Astrocyte of the hippocampus (primary cell): ENCODE data around the gene RGS1.
A peak's percentile ranks its signal among the peaks of the same experiment; 100 is the strongest.

Source experiments
- DNase-seq: peaks from one replicate; pipeline ENCODE4 v3.0.0; 2011; ENCODE audit warnings: low read depth, low spot score

Gene RGS1

DNA sequence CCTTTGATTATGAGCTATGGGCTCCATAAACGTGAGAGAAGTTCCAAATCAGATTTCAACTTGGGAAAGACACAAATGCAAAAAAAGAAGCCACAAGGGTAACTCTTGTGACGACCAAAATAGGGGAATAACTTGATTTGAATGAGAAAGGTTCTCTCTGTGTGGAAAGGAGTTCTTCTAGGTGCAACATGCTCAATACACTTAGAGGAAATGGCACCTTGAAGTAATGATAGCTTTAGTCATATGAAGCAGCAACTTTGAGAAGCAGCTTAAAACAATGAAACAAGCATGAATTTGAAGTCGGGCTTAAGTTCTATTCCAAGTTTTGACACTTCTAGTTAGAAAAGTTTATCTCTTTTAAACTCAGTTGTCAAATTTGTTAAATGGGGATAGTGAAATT is 21.8 kb upstream of the RGS1 start:
- DNase-seq: no peak

DNA sequence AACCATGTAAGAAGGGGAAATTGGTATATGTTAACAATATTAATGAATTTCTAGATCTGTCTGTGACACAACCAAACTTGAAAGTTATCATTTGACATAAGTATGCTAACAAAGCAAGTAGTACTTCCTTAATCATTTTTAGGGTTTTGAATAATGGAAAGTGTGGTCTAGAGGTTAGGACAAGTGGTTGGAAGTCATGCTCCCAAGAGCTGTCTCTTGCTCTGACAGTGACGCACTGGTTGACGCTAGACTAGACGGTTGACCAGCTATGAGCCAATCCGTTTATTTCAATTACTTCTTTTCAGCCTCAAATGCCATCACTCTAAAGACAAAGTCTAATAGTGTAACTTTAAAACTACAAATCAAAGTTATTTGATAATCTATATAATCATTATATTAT is 20.7 kb upstream of the RGS1 start:
- DNase-seq: no peak

DNA sequence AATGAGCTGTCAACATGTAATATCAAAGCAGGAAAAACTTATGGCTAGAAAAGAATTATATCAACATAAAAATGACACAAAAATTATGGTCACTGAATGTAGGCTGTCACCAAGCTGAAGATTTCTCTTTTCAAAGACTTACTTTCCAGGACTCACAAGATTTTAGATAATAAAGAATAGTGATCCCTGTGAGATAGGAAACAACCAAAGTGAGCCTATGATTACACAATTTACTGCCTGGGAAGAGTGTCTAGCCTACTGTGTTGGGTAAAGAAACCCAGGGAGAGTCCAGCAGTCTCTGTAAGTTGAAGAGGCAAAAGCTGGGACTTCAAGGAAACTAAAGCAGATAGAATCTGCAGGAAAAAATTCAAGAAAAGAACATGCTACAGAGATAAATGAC is 20.2 kb upstream of the RGS1 start:
- no peak for DNase-seq

DNA sequence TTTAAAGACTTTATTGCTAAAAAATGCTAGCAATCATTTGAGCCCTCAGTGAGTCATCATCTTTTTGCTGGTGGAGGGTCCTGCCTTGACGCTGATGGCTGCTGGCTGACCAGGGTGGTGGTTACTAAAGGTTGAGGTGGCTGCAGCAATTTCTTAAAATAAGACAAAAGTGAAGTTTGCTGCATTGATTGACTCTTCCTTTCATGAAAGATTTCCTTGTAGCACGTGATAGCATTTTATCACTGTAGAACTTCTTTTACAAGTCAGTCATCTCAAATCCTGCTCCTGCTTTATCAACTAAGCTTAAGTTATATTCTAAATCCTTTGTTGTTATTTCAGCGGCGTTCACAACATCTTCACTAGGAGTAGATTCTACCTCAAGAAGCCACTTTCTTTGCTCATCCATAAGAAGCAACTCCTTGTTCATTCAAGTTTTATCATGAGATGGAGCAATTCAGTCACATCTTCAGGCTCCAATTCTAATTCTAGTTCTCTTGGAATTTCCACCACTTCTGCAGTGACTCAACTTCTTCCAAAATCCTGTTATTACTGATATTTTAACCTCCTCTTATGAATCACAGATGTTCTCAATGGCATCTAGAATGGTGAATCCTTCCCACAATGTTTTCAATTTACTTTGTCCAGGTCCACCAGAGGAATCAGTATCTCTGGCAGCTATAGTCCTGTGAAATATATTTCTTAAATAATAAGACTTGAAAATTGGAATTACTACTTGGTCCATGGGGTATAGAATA is 17.6 kb upstream of the RGS1 start:
- no peak for DNase-seq

DNA sequence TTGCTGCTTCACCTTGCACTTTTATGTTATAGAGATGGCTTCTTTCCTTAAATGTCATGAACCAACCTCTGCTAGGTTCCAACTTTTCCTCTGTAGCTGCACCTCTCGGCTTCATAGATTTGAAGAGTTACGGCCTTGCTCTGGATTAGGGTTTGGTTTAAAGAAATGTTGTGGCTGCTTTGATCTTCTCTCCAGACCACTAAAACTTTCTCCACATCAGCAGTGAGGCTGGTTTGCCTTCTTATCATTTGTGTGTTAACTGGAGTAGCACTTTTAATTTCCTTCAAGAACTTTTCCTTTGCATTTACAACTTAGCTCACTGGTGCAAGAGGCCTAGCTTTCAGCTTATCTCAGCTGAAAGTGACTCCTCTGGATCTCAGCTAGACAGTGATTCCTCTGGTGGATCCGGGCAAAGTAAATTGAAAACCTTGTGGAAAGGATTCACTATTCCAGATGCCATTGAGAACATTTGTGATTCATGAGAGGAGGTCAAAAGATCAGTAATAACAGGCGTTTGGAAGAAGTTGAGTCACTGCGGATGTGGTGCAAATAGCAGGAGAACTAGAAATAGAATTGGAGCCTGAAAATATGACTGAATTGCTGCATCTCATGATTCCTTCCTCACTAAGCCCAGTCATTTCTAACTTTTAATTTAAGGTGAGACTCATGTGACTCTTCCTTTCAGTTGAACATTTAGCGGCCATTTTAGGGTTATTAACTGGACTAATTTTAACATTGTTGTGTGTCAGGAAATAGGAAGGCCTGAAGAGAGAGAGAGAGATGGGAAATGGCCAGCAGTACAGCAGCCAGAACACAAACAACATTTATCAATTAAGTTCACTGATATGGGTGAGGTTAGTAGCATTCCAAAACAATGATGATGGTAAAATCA is 16.2 kb upstream of the RGS1 start:
- peak; percentile 73 for DNase-seq

DNA sequence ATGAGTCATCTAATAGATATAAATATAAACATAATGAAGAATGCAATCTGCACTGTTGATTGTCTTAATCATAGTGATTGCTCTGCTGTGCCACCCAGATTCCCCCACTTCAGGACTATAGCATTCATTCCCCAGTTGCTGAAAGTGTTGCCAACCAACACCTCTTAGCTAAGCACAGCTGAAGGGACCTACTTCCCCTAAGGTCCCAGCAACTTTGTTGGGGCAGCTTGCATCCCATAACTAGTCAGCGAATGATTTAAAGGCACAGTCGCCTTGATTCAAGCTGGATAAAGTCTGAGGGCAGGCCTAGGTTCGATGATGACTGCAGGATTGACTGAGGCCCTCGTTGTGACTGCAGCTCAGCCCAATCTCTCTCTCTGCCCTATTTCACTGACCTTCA is 14.3 kb upstream of the RGS1 start:
- DNase-seq: no peak

DNA sequence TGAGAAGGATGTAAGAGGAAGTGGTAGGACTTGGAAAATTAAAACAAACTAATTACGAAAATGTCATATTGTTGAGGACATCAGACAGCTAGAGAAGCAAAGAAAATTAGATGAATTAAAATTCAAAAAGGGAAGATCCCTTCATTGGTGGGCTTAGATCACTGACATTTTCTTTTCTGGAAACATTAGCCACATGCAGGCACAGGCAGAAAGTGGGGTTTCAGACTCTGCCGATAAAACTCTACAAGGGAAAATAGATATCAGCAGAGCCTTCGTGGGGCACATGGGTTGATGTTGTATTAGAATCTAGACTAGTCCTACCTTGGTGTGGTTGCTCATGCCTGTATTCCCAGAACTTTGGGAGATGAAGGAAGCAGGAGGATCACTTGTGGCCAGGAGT is 12.4 kb upstream of the RGS1 start:
- DNase-seq: no peak

DNA sequence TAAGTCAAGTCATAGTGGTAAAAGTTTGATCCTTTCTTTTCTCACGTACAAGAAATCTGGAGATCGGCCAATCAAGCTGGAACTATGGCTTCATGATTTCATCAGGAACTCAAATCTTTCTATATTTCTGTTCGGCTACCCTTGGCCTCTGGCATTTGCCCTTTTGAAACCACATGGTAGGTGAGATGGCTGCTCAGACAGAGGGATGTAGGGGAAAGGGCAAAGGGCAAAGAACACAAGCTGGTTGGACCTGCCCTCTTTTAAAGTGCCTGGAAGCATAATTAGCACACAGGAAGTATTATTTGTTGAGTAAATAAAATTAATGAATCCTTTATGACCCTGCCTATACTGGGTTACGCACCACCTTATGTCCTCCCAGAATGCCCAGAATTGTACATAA is 11.5 kb upstream of the RGS1 start:
- no peak for DNase-seq

DNA sequence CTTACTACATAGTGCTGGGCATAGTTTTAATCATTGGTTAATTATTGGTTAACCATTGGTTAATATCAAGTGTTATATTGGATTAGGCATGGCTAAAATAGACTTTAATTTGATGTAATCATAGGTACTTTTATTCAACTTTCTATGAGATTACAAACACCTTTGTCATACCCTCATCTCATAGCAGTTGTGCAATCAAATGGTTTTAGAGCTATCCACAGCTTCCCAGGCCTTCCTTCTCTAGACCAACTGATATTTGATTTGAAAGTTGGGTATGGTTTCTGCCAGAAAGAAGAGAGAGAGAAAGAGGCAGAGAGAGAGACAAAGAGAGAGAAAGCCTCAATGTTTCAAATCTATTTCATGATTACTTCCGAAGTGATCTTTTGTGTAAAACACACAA is 9.6 kb upstream of the RGS1 start:
- DNase-seq: no peak

DNA sequence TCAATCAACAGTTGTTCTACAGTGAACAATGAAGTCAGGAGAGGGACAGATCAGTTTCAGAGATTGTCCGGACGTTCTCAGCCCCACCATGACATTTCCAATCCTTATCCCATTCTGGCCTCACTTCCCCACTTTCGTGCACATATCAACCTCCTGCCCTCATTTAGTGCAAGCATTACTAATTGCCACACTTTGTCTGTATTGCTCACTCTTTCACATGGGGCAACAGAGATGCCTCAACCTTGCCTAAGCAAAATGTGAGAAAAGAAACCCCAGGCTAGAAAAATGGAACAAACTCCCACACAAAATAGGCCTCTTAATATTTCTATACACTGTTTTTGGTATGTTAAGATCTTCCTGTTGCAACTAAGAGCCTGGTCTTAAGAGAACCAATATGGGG is 8.9 kb upstream of the RGS1 start:
- no peak for DNase-seq

DNA sequence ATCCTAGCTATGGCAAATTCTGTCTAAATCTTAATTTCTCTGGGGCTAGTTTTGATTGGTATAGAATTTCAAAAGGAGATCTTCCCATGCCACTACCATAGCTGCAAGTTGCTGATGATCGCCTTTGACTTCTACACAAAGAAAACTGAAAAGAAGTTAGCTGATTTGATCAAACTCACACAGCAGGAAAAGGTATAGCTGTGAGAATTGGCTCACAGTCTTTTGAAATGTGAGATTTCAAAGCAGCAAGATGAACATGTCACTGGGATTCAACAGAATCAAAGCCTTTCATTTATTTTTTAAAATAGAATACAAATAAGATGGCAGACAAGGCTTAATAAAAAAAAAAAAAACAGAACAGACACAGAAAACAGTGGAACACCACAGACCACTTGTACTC is 7.5 kb upstream of the RGS1 start:
- DNase-seq: no peak

DNA sequence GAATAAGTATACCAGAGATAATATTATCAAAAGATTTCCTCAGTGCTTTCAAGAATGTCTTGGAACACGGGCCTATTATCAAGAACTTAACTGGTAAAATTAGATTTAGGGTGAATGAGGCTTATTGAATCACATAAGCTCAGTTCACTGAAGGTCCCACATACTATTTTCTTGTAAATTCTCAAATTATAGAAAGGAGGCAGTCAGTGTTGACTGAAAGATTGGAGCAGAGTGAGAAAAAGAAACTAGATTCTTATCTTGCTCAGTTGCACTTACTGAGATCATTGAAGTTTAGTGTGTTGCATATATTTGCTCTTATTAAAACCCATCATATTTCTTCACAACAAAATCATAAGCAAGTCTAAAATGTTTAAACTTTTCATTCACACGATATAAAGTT is 3.9 kb upstream of the RGS1 start:
- DNase-seq: no peak

DNA sequence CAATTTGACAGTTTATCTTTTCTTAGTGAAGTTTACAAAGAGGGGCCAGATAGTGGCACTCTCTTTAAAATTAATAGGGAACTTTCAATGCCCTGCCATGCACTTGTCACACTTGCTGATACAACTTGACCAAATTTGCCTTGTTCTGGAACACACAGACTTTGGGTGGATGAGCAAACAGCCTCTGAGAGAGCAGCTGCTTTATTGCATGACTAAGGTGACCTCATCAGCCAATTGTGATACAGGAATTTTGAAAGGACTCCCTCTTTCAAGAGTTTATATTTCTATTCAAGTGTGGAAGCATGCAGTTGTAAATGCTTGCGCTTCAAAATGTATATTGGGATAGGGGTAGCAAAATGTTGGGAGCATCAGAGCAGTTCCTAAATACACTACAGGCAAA is 2.1 kb upstream of the RGS1 start:
- DNase-seq: peak; percentile 46

DNA sequence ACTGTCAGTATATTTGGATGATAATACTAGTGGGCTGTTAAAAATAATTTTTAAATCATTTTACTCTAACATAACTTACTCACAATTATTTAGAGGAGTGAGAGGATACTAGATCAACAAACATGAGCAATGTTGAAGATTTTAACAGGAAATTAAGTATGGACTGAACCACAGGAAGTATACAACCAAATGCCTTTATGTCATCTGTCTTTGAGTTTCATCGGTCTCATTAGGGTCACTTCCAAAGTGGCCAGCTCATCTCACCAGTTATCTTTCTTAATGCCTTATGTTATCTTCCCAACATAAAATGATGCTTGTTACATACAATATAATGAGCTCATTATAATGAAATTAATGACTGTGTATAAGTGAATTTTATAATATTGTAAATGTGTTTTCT is 1.5 kb upstream of the RGS1 start:
- DNase-seq: no peak

DNA sequence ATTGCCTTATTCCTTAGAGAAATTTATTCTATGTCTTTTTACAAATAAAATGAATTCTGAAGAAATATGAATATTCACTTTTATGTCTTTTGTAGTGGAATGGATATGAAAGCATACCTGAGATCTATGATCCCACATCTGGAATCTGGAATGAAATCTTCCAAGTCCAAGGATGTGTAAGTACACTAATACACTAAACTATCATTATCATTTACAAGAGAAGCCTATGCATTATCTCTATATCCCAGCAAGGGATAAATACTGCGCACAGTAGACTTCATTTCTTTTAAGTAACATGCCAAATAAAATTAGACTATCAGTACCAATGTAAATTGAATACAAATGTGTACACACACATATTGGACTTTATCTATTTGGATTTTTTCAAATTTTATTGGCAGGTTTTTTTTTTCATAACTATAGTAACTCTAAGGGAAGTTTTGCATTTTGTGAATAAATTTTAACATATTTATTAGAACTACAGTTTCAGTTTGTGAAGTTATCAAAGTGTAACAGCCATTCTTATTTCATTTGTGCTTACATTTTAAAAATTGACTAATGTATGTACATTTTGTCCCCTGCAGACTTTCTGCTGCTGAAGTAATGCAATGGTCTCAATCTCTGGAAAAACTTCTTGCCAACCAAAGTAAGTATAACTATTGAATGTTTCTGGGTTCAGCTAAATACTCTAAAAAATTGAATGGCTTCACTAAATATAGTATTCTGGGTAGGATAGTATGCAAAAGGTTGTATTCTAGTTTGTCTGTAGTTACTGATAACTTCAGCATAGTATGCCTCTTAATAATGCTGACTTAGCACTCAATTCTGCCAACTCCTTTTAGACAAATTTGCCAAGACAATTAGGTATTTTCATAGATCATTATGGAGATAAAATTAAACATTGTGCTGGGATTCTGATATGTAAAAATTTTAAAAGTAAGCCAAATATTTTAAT is 894 bp downstream of the RGS1 start:
- DNase-seq: no peak

DNA sequence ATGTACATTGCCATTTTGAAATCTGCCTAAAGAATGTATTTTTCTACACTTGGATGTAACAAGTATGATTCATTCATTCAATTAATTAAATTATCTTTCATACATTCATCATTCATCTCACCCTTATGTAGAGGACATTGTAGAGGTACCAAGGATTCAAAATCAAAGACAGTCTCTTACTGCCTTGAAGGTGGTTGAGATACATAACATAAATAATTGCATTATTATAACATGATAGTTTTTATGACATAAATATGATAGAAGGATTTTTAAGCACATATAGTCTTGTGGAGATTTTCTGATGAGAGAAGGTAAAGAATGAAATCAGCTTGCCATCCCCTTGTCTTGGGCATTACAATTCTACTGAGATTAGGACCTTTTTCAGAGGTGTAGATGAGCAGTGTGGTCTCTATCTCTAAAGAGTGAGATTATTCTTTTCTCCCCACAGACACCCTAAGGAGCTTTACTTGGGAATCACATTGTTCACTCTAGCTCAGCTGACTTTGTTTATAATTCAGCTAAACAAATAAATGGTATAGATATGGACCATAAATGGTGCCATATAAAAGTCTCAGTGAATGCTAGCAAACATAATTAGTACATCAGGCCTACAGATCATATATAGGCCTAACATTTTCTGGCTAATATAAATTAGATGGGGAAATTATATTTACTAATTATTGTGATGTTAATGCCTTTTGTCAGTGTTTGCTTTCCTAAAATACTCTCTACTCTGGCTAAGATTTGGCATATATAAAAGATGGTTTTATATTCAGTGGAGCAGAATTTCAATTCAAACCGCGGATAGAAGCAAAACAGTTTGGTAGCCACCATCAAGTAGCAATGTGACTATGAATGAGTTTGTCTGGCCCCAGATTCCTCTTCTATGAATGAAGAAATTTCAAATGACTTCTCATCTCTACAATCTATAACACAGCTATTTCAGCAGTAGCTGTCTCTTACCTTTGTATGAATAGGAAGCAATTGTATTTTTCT is 1.9 kb downstream of the RGS1 start:
- no peak for DNase-seq

DNA sequence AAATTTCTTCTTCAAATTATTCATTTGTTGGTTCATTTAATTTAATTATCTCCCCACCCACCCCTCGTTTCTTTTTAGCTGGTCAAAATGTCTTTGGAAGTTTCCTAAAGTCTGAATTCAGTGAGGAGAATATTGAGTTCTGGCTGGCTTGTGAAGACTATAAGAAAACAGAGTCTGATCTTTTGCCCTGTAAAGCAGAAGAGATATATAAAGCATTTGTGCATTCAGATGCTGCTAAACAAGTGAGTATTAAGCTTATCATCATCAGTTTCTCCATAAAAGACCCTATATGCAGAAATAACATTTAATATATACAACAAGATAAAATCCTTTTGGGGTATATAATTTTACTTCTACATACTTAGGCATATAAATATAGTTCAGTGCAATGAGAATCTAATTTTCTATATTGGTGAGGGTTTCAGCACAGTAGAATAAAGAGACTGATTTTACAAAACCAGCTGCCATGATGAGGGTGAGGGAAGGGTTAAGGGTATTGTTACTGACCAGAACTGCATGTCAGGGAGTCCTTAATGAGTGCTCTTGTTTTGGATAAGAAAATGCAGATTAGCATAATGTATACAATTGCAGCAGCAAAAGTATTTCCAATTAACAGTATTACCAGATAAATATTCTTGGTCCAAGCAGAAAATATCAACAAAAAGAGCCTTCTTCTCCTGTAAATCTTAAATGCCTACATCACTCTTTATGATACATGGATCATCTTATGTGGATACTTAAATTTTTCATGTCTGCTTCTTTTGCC is 2.8 kb downstream of the RGS1 start:
- no peak for DNase-seq

DNA sequence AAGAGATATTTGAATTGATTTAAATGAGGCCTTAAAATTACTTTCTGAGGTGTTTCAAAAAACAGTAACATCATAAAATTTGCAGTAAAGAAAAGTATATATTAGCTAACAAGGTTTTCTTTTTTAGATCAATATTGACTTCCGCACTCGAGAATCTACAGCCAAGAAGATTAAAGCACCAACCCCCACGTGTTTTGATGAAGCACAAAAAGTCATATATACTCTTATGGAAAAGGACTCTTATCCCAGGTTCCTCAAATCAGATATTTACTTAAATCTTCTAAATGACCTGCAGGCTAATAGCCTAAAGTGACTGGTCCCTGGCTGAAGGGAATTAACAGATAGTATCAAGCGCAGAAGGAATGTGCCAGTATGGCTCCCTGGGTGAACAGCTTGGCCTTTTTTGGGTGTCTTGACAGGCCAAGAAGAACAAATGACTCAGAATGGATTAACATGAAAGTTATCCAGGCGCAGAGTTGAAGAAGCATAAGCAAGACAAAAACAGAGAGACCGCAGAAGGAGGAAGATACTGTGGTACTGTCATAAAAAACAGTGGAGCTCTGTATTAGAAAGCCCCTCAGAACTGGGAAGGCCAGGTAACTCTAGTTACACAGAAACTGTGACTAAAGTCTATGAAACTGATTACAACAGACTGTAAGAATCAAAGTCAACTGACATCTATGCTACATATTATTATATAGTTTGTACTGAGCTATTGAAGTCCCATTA is 3.6 kb downstream of the RGS1 start:
- peak; percentile 22 for DNase-seq

DNA sequence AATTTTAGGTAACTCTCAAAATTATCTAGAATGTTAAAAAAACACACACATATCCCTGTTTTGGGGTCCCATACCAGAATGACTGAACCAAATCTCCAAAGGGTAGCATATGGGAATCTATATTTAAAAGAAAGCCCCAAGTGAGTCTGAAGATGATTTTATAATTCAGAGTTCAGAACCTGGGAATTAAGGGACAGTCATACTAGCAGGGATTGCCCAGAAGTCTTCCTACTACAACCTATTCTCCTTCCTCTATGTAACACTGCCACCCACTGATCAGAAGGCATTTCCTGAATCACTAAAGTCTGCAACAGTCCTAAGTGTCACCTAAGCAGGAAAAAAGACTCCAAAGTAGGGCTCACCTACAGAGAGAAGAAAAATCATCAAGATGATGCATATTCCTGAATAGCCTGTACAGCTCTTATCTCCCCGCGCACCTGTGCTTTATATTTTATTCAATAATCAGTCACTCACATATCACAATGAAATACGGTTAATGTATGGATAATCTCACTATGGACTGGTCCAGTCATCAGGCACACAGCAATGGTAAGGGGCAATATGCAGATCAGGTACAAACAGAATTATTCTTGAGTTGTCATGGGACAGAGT is 4.9 kb downstream of the RGS1 start:
- peak; percentile 76 for DNase-seq
